Fibroblast of skin of right quadriceps (primary cell): Measurements from ENCODE around the gene ODF2L.

Experiments used
- DNase-seq: peaks from one replicate; pipeline ENCODE4 v3.0.0-alpha.2; 2013

ODF2L gene, protein sequence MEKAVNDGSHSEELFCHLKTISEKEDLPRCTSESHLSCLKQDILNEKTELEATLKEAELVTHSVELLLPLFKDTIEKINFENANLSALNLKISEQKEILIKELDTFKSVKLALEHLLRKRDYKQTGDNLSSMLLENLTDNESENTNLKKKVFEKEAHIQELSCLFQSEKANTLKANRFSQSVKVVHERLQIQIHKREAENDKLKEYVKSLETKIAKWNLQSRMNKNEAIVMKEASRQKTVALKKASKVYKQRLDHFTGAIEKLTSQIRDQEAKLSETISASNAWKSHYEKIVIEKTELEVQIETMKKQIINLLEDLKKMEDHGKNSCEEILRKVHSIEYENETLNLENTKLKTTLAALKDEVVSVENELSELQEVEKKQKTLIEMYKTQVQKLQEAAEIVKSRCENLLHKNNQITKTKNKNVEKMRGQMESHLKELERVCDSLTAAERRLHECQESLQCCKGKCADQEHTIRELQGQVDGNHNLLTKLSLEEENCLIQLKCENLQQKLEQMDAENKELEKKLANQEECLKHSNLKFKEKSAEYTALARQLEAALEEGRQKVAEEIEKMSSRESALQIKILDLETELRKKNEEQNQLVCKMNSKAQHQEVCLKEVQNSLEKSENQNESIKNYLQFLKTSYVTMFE

DNA sequence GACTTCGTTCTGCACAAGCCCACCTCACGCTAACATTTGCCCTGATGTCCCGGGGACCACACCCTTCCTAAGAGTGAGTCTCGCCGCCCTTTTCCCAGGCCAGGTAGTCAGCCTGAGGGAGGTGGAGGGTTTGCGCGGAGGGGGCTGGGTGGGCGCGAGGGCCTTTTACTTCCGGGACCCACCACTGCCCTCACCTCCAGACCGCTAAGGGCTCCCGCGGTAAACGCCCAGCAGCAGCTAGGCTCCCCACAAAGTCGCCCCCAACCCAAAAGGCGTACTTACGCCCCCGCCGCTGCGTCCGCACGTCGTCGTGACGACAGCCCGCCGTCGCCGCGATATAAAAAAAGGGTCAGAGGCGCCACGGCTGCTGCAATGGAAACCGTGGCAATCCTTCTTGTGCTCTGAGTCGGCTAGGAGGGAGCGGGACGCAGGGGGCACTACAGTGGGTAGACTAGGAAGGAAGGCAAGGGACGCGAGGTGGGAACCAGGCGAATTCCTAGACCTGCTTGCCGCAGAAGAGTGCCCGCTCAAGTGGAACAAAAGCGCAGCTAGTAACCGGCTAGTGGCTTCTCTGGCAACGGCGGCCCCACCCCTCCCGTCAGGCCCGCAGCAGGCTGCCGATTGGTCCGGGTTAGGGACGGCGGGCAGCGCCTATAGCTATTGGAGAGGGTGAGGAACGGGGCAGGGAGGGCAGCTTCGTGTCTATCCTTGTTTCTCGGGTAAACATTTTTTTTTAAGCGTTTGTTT, at the start of gene ODF2L:
Gene ODF2L (minus strand): TSS at position 573 of the 747 bp plus-strand sequence. CDS start 9,296 bp downstream, outside the sequence.
- peak; percentile 82 for DNase-seq

DNA sequence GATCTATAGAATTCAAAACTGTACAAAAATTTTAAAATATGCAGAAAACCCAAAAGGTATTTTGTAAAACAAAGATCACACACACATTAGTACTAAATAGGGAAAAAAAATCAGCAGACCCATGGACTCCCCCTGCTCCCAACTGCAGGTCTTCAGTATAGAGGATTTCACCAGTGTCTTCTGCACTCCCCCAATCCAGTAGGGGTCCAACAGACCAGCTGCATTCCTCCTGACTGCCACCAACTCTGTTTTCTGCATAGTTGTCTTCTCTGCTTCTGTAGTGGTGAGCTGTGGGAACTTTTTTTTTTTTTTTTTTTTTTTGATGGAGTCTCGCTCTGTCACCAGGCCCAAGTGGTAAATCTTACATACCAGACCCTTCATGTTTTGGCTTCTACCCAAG, 49.8 kb upstream of the ODF2L start:
- DNase-seq: peak; percentile 24

GRCh38 chr1:86441997-86442396, 45.9 kb upstream of the ODF2L start:
- no peak for DNase-seq

DNA sequence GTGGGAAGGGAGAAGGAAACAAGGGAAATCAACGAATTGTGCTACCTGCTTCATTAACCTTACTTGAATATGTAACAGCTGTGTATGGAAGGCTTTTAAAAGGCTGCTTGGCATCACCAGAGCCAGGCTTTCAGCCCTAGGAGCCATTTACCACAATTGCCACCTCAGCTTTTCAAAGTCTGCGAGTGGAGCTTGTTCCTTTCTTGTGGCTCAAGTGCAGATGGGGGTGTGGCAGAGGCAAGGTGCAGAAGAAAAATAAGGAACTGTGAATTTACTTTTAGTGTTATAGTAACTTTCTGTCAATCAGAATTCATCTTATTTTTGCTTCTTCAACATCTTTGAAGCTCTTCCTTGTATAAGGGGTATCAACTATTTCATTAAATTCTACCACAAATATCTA, 45.5 kb upstream of the ODF2L start:
- DNase-seq: no peak

- peak; percentile 45 for DNase-seq
These were observed 39.9 kb upstream of the ODF2L start for GRCh38 chr1:86436041-86436440.

DNA sequence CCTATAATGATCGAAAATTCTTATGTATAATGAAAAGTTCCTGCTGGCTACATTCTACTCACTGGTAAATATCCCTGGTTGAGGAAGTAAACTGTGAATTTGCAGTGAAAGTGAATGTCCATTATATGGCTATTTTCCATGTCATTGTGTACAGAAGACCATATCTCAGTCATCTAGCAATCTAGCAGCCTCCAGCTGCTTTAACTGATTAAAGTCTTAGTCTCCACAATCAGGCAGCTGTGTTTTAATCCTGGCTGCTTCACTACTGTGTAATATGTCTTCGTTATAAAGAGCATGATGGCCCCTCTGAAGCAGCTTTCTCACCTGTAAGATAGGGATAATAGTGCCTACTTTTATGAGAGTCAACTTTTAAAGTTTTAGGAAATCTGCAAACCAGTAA, 39.2 kb upstream of the ODF2L start:
- DNase-seq: no peak

DNA sequence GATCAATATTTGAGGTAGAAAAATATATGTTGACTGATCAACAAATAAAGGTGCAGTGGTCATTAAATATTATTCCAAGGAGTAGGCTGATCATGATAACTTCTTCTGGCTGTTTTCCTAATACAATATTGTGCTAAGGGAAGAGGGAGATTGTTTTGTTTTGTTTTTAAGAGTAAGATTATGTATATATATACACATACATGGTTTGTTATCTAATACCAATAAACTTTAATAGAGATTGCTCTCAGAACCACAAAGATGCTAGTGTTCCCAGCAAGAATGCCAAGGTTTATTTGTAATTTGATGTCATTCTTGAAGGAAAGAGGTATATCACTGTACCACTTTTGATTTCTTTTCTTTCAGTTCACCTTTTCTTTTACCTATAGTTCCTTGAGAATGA, 37.9 kb upstream of the ODF2L start:
- no peak for DNase-seq

DNA sequence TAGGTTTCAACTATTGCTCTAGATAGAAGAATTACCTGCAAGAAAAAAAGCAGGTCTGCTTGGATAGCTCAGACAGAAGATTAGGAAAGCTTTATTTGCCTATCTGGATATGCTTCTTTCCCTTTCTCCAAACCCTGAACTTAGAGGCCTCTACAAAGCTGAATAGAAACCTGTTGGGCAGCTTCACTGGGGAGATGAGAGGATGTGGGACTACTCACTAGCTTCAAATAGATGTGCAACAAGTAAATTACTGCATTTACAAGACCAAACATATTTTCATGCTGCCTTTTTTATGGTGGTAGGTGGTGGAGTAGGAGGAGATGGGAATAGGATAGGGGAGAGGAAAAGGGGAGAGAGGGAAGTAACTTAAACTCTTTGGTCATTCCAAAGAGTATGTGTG, 34.3 kb upstream of the ODF2L start:
- no peak for DNase-seq

DNA sequence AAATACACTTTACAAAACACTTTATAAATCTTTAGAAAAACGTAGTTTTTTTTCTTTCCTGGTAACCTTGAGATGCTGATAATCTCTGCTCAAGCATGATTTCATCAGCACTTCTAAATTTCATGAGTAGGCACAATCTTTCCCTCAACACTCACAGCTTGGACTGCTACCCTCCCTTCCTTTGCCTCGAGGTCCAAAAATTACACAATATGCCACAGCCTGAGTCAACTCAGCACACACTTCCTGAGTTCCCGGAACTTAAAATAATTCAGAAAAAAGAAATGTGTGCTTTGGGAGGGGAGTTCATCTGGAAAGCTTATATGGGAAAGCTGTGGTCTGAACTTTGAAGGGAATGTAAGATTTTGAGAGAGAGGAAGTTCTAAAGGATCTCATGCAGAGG, 33.7 kb upstream of the ODF2L start:
- peak; percentile 97 for DNase-seq

DNA sequence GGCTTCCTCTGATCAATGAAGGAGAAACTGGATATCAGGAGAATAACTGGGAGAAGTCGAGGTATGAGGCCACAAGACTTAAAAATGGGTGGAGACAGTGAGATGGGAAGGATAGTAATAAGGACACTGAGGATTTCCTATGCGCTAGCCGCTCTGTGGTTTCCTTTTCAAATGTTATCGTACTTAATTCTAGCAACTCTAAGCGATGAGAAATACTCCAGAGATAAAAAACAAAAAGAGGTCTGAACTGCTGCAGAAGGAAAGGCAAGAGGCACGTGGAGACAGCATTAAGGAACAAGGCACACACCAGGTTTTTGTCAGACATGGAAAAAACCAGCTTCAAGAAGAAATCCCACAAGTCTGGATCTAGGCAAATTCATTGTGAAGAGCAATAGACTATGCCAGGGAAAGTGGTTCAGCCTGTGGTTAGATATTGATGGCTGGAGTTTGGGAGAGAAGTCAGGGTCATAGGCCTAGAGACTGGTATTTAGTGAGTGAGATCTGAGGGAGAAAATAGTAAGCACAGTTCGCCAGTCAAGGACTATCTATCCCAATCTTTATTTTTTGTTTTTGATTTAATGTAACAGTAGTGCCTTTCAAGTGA, 33.1 kb upstream of the ODF2L start:
- peak; percentile 24 for DNase-seq

GRCh38 chr1:86423873-86424272, 27.8 kb upstream of the ODF2L start, which contains the start of gene CLCA2:
CLCA2 (plus strand) TSS chr1:86424171; CDS start chr1:86424248, 77 bp downstream.
- no peak for DNase-seq

DNA sequence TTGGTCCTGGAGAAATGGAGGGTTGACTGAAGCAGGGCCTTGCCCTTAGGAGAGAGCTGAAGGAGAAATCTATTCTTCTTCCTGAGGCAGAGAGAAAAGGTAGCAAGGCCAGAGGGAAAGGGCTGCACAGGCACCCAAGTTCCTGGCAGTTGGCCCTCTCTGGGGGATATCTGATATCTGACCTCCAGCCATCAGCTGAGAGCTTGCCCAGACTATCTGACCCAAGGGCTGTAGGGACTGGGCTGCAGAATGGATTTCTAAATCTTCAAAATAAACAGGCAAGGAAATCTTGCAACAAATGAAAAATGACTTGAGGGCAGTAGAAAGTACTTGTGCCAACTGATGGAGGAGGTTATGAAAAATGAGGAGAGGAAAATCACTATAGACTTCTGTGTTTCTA, 27.4 kb upstream of the ODF2L start:
- DNase-seq: no peak

DNA sequence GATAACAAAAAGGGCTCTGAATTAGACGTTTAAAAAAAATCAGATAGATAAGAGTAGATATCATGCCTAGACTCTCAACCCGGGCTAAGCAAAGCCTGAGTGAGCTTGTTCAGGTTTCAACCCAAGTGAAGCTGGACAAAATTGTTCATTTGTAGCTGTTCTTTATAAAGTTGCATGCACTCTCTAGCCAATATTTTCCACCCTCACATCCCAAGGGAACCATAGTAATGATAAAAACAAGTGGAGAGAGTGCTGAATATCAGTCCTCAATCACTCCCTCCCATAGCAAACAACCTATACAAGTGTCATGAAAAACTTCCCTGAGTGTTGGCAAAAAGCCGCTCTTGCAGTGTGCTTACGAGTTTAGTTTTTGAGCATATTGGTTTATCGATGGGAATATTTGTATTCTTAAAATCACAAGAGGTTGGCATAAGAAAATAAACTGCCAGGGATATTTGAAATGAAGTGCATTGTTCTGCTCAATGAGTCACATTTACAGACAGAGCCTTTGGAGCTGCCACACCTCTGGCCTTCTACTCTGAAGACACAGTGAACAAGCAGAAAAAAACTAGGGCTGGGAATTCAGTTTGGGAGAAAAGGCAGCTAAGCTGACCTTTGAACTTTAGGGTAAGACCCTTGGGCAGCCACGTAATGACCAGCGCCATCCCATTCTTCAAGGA, 25.6 kb upstream of the ODF2L start:
- no peak for DNase-seq

DNA sequence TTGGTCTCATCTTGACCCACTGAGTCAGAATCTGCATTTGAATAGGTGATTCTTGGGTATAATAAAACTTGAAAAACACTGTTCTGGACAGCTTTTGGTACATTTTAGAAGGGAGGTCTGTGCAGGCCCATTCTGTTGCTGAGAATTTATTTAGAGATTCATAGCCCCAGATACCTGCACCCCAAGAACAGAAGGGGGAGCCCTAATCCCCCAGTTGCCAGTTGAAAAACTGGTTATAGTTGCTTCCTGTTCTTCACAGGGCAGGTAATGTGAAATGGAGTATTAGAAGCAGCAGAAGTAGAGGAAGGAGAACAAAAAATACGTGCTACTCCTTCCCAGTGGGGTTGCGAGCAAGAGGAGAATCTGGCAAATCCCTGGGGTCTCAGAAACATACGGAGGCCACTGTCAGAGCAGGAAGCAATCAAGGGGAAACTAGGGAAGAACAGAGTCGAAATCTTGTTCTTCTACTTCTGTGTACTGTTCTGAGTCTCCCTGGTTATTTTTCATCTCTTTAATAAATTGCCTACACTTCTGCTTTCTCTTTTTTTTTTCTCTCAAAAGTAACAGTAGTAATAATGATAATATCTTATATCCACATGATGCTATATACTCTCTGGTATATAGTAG, 23.3 kb upstream of the ODF2L start:
- DNase-seq: peak; percentile 37

- no peak for DNase-seq
These were observed 20.2 kb upstream of the ODF2L start for GRCh38 chr1:86416343-86416742.

- DNase-seq: no peak
These were observed 14.8 kb upstream of the ODF2L start for GRCh38 chr1:86410879-86411278.

DNA sequence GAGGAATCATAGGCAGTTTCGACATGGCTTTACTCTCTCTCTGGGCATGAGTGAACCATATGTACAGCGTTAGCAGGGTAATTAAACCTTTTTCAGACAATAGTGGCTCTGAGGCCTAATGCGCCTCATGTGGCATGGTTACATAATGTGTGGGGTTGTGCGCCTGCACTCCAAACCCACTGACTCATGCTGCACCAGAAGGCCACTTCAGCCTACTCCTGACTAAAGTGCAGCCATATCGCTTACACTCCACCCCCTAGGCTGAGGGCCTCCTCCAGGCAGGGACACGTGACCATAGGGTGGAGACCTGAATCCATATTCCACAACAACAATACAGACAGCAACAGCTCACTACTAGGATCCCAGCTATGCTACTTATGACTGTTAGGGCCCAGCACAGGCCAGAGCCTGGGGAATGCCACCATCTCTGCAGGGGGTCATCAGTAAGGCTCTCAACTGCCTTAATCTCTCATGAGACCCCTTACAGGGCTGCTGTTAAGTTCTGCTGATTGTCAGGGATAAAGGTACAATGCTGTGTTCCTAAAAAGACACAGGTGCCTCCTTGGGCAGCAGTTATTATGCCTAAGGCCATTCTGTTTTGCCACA, 13.4 kb upstream of the ODF2L start:
- peak; percentile 67 for DNase-seq

- no peak for DNase-seq
These were observed 371 bp upstream of the ODF2L start for GRCh38 chr1:86396498-86396890.

- no peak for DNase-seq
These were observed 1.7 kb downstream of the ODF2L start for GRCh38 chr1:86394416-86394815.

DNA sequence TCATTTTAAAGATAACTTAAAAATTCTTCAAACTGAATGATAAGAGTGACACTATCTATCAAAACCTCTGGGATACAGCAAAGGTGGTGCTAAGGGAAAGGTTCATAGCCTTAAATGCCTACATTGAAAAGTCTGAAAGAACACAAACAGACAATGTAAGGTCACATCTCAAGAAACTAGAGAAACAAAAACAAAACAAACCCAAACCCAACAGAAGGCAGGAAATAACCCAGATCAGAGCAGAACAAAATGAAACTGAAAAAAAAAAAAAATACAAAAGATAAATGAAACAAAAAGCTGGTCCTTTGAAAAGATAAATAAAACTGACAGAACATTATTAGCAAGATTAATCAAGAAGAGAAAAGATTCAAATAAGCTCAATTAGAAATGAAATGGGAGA, 6.8 kb downstream of the ODF2L start:
- DNase-seq: no peak

DNA sequence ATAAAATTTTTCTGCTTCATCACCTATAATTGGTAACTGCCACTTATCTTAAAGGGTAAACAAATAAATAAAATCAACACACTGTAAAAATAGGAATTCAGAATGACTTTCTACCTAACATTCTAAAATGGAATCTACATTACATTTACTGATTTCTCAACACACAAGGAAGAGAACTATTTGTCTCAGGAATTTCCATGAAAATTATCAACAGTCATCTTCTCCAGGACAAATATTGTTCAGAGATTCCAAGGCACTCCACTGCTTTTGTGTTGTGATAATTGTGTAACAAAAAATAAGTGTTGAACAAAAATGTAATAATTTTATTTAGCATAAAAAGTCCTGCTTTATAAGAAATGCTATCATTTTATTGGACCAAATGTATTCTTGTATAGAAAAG, 7.3 kb downstream of the ODF2L start:
- peak; percentile 17 for DNase-seq
